Mesenchymal stem cell (in vitro differentiated cells and primary cell): ENCODE results near the gene KRT79. TPM values are rescaled to one million over a fixed set of nuclear protein-coding genes. Genes with fewer than 3 reads are reported as not detected.

ENCODE experiments used
- DNase-seq: peaks from one replicate; pipeline ENCODE4 v3.0.0-alpha.2; 2013
- H2AFZ ChIP-seq: one replicate; pipeline ENCODE4 v1.6.1; 2013; ENCODE audit warnings: low read depth, mild to moderate bottlenecking, control low read depth, inconsistent platforms, low read length, moderate library complexity
- H2AK5ac ChIP-seq: 2 replicates; pipeline ENCODE4 v1.6.1; 2013; ENCODE audit warnings: low read length, moderate library complexity, mild to moderate bottlenecking, inconsistent platforms; ENCODE audit not compliant: severe bottlenecking
- H2BK120ac ChIP-seq: one replicate; pipeline ENCODE4 v1.6.1; 2013; ENCODE audit warnings: low read depth, mild to moderate bottlenecking, inconsistent platforms, low read length, moderate library complexity
- H2BK12ac ChIP-seq, 2 experiments: one replicate each; pipeline ENCODE4 v1.6.1; 2013; ENCODE audit warnings: inconsistent platforms in 2 of 2, low read length in 2 of 2, mild to moderate bottlenecking in 2 of 2, moderate library complexity in 2 of 2, control low read depth in 1 of 2
- H2BK15ac ChIP-seq: one replicate; pipeline ENCODE4 v1.6.1; 2013; ENCODE audit warnings: mild to moderate bottlenecking, low read depth, inconsistent platforms; ENCODE audit not compliant: poor library complexity, severe bottlenecking
- H2BK5ac ChIP-seq: 2 replicates; pipeline ENCODE4 v1.6.1; 2013; ENCODE audit warnings: low read depth, mild to moderate bottlenecking, low read length, control low read depth, inconsistent platforms; ENCODE audit not compliant: poor library complexity, severe bottlenecking
- H3K14ac ChIP-seq, 2 experiments: one replicate each; pipeline ENCODE4 v1.6.1; 2013; ENCODE audit warnings: inconsistent platforms in 2 of 2, low read length in 2 of 2, control low read depth in 1 of 2, mild to moderate bottlenecking in 1 of 2, moderate library complexity in 1 of 2
- H3K18ac ChIP-seq, 2 experiments: one replicate each; pipeline ENCODE4 v1.6.1; 2013; ENCODE audit warnings: inconsistent platforms in 2 of 2, low read length in 2 of 2, control low read depth in 1 of 2, low read depth in 1 of 2, mild to moderate bottlenecking in 1 of 2
- H3K23ac ChIP-seq, 2 experiments: one replicate each; pipeline ENCODE4 v1.6.1; 2013; ENCODE audit warnings: inconsistent platforms in 2 of 2, low read length in 2 of 2, mild to moderate bottlenecking in 2 of 2, moderate library complexity in 2 of 2, control low read depth in 1 of 2
- H3K27ac ChIP-seq: 2 replicates; pipeline ENCODE4 v1.5.1; 2013; ENCODE audit warnings: mild to moderate bottlenecking, moderate library complexity, low read length, control low read depth, inconsistent platforms; ENCODE audit not compliant: poor library complexity, severe bottlenecking
- H3K27me3 ChIP-seq, 2 experiments: 2 replicates each; pipeline versions ENCODE4 v1.6.1 to v1.7.0; 2013; ENCODE audit warnings: low read length in 2 of 2, mild to moderate bottlenecking in 2 of 2, moderate library complexity in 2 of 2, control low read depth in 1 of 2, inconsistent platforms in 1 of 2; ENCODE audit not compliant: control insufficient read depth in 1 of 2, insufficient read depth in 1 of 2
- H3K36me3 ChIP-seq, 2 experiments: 2 replicates each; pipeline versions ENCODE4 v1.6.1 to v1.7.0; 2013; ENCODE audit warnings: low read length in 2 of 2, control low read depth in 1 of 2, inconsistent platforms in 1 of 2, low read depth in 1 of 2, mild to moderate bottlenecking in 1 of 2; ENCODE audit not compliant: insufficient read depth in 2 of 2, control insufficient read depth in 1 of 2
- H3K4ac ChIP-seq, 2 experiments: one replicate each; pipeline ENCODE4 v1.6.1; 2013; ENCODE audit warnings: inconsistent platforms in 2 of 2, low read length in 2 of 2, mild to moderate bottlenecking in 2 of 2, moderate library complexity in 2 of 2, control low read depth in 1 of 2, low read depth in 1 of 2
- H3K4me1 ChIP-seq: 2 replicates; pipeline ENCODE4 v1.6.1; 2013; ENCODE audit warnings: low read depth, low read length, control low read depth; ENCODE audit not compliant: control insufficient read depth, insufficient read depth
- H3K4me2 ChIP-seq: 2 replicates; pipeline ENCODE4 v1.6.1; 2013; ENCODE audit warnings: low read length, mild to moderate bottlenecking, inconsistent platforms; ENCODE audit not compliant: poor library complexity, severe bottlenecking
- H3K4me3 ChIP-seq, 2 experiments: 2 replicates each; pipeline versions ENCODE4 v1.5.1 to v1.7.0; 2013; ENCODE audit warnings: low read length in 2 of 2, mild to moderate bottlenecking in 2 of 2, control low read depth in 1 of 2, low read depth in 1 of 2; ENCODE audit not compliant: insufficient read depth in 1 of 2
- H3K79me1 ChIP-seq: replicated peaks from 2 replicates; pipeline ENCODE4 v1.6.1; 2013; ENCODE audit warnings: mild to moderate bottlenecking, control low read depth, low read length, inconsistent platforms; ENCODE audit not compliant: poor library complexity, severe bottlenecking
- H3K9ac ChIP-seq: 2 replicates; pipeline ENCODE4 v1.7.0; 2013; ENCODE audit warnings: mild to moderate bottlenecking, low read length, moderate library complexity
- H3K9me3 ChIP-seq: 2 replicates; pipeline ENCODE4 v1.7.0; 2013; ENCODE audit warnings: mild to moderate bottlenecking, low read length; ENCODE audit not compliant: control insufficient read depth
- H4K8ac ChIP-seq: one replicate; pipeline ENCODE4 v1.6.1; 2013; ENCODE audit warnings: inconsistent platforms, mild to moderate bottlenecking, low read length, moderate library complexity
- H4K91ac ChIP-seq: one replicate; pipeline ENCODE4 v1.6.1; 2013; ENCODE audit warnings: mild to moderate bottlenecking, low read length, inconsistent platforms
- WGBS: methylation state at CpG from one replicate; pipeline ENCODE4 v1.1.7; 2013; ENCODE audit warnings: mixed read lengths; 5-methylcytosine and 5-hydroxymethylcytosine counted together
- small RNA-seq: library from polyadenylated mRNA; stranded (forward); fragments of <200 nt; extraction: miRNeasy Mini kit (QIAGEN cat#:217004); gene quantifications from one replicate; pipeline ENCODE3, GENCODE V24; 2013; ENCODE audit warnings: low read depth

The KRT79 gene

DNA sequence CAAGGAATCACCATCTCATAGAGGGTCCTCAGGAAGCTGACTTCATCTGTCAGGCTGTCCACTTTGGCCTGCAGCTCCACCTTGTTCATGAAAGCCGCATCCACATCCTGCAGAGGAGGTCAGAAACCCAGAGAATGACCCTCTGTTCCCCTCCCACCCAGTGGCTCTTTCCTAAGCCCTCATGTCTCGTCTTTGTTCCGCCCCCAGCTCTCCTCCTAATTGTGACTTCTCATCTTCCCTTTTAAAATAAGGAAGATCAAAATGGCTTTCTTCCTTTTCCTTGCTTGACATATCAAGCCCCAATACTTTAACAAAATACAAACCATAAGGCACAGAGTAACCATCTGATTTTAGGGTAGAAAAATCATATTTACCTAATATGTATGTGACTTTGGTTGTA, 61.3 kb downstream of the KRT79 start:
- Histone ChIP-seq H3K4ac (no peak overlapping the region), H4K91ac (no peak overlapping the region), H2AFZ (no peak overlapping the region), H3K4me3 (no peak overlapping the region), H2BK5ac (no peak overlapping the region), H3K4me1 (no peaks in the 10 kb centered on the region), H4K8ac (no peak overlapping the region), H3K9ac (no peak overlapping the region), H2BK15ac (no peak overlapping the region), H2BK120ac (no peak overlapping the region), H3K27me3 (peaks cover 56 to 89% of the 10 kb centered on the region in 2 experiments), H2AK5ac (no peak overlapping the region), H3K27ac (no peak overlapping the region), H3K36me3 (no peaks in the 10 kb centered on the region), H3K9me3 (no peaks in the 10 kb centered on the region), H3K23ac (no peak overlapping the region), H3K14ac (no peak overlapping the region), H2BK12ac (no peak overlapping the region), H3K79me1 (no peaks in the 10 kb centered on the region), H3K4me2 (no peak overlapping the region), H3K18ac (no peak overlapping the region)
- WGBS, result 51% methylated on average over 3 of the region's 3 CpGs
- DNase-seq, result no peak

DNA sequence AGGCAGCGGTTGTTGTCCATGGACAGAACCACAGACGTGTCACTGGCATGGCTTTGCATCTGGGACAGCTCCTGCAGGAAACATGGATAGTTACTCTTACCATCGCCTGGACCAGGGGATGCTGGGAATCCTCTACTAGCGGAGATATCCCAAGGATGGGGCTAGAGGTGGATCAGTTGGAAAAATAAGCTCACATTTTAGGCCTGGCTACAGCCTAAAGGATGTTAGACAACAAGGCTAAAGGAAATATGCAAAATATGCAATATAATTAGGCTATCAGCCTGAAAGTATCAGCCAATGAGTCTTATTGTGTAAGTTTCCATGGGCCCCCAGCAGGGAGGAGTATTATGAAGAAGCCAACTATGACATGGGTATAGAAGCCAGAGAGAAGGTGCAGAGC, 61.9 kb downstream of the KRT79 start:
- H2AFZ ChIP-seq, result no peak overlapping the region
- H3K9me3 ChIP-seq, result no peaks in the 10 kb centered on the region
- no peak overlapping the region for H3K4me3 ChIP-seq
- H3K18ac ChIP-seq, result no peak overlapping the region
- no peak overlapping the region for H4K91ac ChIP-seq
- H3K14ac ChIP-seq, result no peak overlapping the region
- no peak for DNase-seq
- 78% methylated on average over 4 of the region's 4 CpGs for WGBS
- H2BK5ac ChIP-seq, result no peak overlapping the region
- H3K79me1 ChIP-seq, result no peaks in the 10 kb centered on the region
- peaks cover 55 to 89% of the 10 kb centered on the region in 2 experiments for H3K27me3 ChIP-seq
- no peak overlapping the region for H2AK5ac ChIP-seq
- H3K36me3 ChIP-seq, result no peaks in the 10 kb centered on the region
- H2BK12ac ChIP-seq, result no peak overlapping the region
- H3K9ac ChIP-seq, result no peak overlapping the region
- no peaks in the 10 kb centered on the region for H3K4me1 ChIP-seq
- H3K27ac ChIP-seq, result no peak overlapping the region
- no peak overlapping the region for H4K8ac ChIP-seq
- H3K4ac ChIP-seq, result no peak overlapping the region
- no peak overlapping the region for H2BK120ac ChIP-seq
- no peak overlapping the region for H3K23ac ChIP-seq
- H2BK15ac ChIP-seq, result no peak overlapping the region
- H3K4me2 ChIP-seq, result no peak overlapping the region

DNA sequence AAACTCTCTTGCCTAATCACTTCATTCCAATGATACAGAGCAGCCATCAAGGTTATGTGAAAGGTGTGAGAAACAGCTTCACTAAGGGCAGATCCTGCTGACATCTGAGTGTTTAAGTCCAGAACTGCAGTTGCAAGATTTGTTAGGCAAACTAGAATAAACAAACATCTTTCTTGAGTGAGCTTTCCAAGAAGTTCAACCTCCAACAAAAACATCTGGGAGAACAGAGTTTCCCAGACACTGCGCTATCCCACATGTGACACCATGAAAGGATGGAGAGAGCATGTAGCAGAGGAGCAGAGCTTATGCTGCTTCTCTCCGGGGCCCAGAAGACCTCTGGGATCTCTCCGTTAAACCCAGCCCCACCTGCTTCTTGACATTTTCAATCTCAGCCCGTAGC, 62.6 kb downstream of the KRT79 start:
- Histone ChIP-seq H3K79me1 (no peaks in the 10 kb centered on the region), H3K27me3 (peaks cover 59 to 92% of the 10 kb centered on the region in 2 experiments), H3K4me3 (no peak overlapping the region), H3K9ac (no peak overlapping the region), H2AFZ (no peak overlapping the region), H3K4me2 (no peak overlapping the region), H2AK5ac (no peak overlapping the region), H3K4ac (no peak overlapping the region), H2BK15ac (no peak overlapping the region), H3K14ac (no peak overlapping the region), H3K18ac (no peak overlapping the region), H4K8ac (no peak overlapping the region), H3K27ac (no peak overlapping the region), H2BK5ac (no peak overlapping the region), H3K36me3 (no peaks in the 10 kb centered on the region), H3K23ac (no peak overlapping the region), H2BK12ac (no peak overlapping the region), H2BK120ac (no peak overlapping the region), H3K9me3 (no peaks in the 10 kb centered on the region), H3K4me1 (no peaks in the 10 kb centered on the region), H4K91ac (no peak overlapping the region)
- DNase-seq, result no peak
- 78% methylated on average over 4 of the region's 4 CpGs for WGBS

Small RNA genes lying within 50 kb of the gene (small RNA-seq; reads per million reads assigned to genes)
- gene AC107016.2, result not detected
